HepG2 (cell line): Measurements from ENCODE around the gene PRDX2. TPM values are rescaled to one million over a fixed set of nuclear protein-coding genes. Genes with fewer than 3 reads are reported as not detected.

Experiments
- ATAC-seq: fragments of 200-7000 bp; cut with Tn5 transposase; 3 replicates; pipeline ENCODE4 v1.9.1; 2020; ENCODE audit warnings: mild to moderate bottlenecking, moderate library complexity
- BruUV-seq: library from RNA; stranded (reverse); fragments of 400-500 nt; replicated peaks from 2 replicates; lab custom pipeline; 2021; lab: Mats Ljungman, UMichigan
- CTCF ChIA-PET: fragments of 300-600 bp; formaldehyde crosslinking; extraction: SDS; loops from one replicate; lab custom pipeline; 2021; ENCODE audit warnings: low total read pairs, inconsistent platforms, low intra/inter-chr PET ratio; lab: Yijun Ruan, JAX
- POLR2A ChIA-PET: fragments of 350-600 bp; sonication (Branson Sonifier 250); formaldehyde crosslinking; loops from one replicate; lab custom pipeline; 2020; ENCODE audit warnings: antibody characterized with exemption, inconsistent platforms; lab: Yijun Ruan, JAX
- DNase-seq: peaks from one replicate; pipeline ENCODE4 v3.0.0-alpha.2; 2015; ENCODE audit warnings: low spot score
- FAIRE-seq: peaks from 3 replicates; lab custom pipeline; 2011; peaks lifted over from hg19 to GRCh38; lab: Jason Lieb, UNC
- H2AFZ ChIP-seq: one replicate; pipeline ENCODE4 v1.6.1; 2011; ENCODE audit warnings: low read length, inconsistent platforms
- H3K27ac ChIP-seq: fragments of 300-600 bp; 3 replicates; pipeline ENCODE4 v1.8.0; 2011; ENCODE audit warnings: mixed run types, mild to moderate bottlenecking, mixed read lengths, low read length, inconsistent platforms; ENCODE audit not compliant: insufficient read depth; ENCODE audit errors: extremely low read length
- H3K27me3 ChIP-seq, 2 experiments: fragments of 200-600 bp in 1 of 2; 2 replicates in 1 of 2; 3 replicates in 1 of 2; pipeline versions ENCODE4 v1.6.0 to v1.8.0; 2011; ENCODE audit warnings: low read length in 2 of 2, mild to moderate bottlenecking in 2 of 2, moderate library complexity in 2 of 2, inconsistent platforms in 1 of 2; ENCODE audit not compliant: insufficient read depth in 2 of 2, control insufficient read depth in 1 of 2
- H3K36me3 ChIP-seq, 2 experiments: fragments of 200-600 bp in 1 of 2; replicated peaks in 1 of 2; 2 replicates in 1 of 2; 3 replicates in 1 of 2; pipeline versions ENCODE4 v1.5.1 to v1.8.0; 2011; ENCODE audit warnings: low read length in 2 of 2, inconsistent platforms in 1 of 2; ENCODE audit not compliant: insufficient read depth in 2 of 2, control insufficient read depth in 1 of 2
- H3K4me1 ChIP-seq: 2 replicates; pipeline ENCODE4 v1.5.1; 2012; ENCODE audit warnings: low read length, inconsistent platforms; ENCODE audit not compliant: insufficient read depth
- H3K4me2 ChIP-seq: 2 replicates; pipeline ENCODE4 v1.6.0; 2011; ENCODE audit warnings: low read depth, low read length, inconsistent platforms
- H3K4me3 ChIP-seq, 3 experiments: fragments of 200-600 bp in 1 of 3; sonication (generic), shearing (Covaris generic) in 1 of 3; replicated peaks in 1 of 3; 2 replicates each; pipeline ENCODE4 v1.5.1; 2011 to 2016; ENCODE audit warnings: low read length in 3 of 3, inconsistent platforms in 2 of 3, low read depth in 2 of 3, mild to moderate bottlenecking in 2 of 3, control low read depth in 1 of 3, mixed read lengths in 1 of 3; ENCODE audit not compliant: insufficient read depth in 1 of 3
- H3K79me2 ChIP-seq: one replicate; pipeline ENCODE4 v1.6.1; 2011; ENCODE audit warnings: low read length, inconsistent platforms; ENCODE audit not compliant: insufficient read depth
- H3K9ac ChIP-seq: 2 replicates; pipeline ENCODE4 v1.6.0; 2011; ENCODE audit warnings: mild to moderate bottlenecking, low read depth, low read length, inconsistent platforms; ENCODE audit not compliant: insufficient read depth
- H3K9me3 ChIP-seq: 2 replicates; pipeline ENCODE4 v1.5.1; 2012; ENCODE audit warnings: mild to moderate bottlenecking, low read length
- H4K20me1 ChIP-seq: 2 replicates; pipeline ENCODE4 v1.6.0; 2011; ENCODE audit warnings: inconsistent platforms, mild to moderate bottlenecking, low read length, moderate library complexity; ENCODE audit not compliant: insufficient read depth
- AHDC1 ChIP-seq: sonication (generic); formaldehyde crosslinking; IDR thresholded peaks from 2 replicates; pipeline ENCODE4 v1.5.1; 2020; ENCODE audit warnings: mild to moderate bottlenecking, missing genetic modification reagents, borderline replicate concordance
- ATF6 ChIP-seq: sonication (generic); formaldehyde crosslinking; conservative IDR thresholded peaks from 2 replicates; pipeline ENCODE4 v1.4.0; 2020; ENCODE audit warnings: missing genetic modification reagents
- BHLHE40 ChIP-seq: IDR thresholded peaks from 2 replicates; pipeline ENCODE4 v1.6.1; 2011; ENCODE audit warnings: low read length, improper control_type of control experiment
- CREB1 ChIP-seq, 2 experiments: fragments of 450-650 bp in 1 of 2; IDR thresholded peaks; 2 replicates each; pipeline ENCODE4 v1.6.1; 2016 to 2017; ENCODE audit warnings: control low read depth in 1 of 2, mild to moderate bottlenecking in 1 of 2, missing compliant biosample characterization in 1 of 2, missing genetic modification characterization in 1 of 2
- GABPB1 ChIP-seq: IDR thresholded peaks from 2 replicates; pipeline ENCODE4 v1.6.1; 2016; ENCODE audit warnings: mild to moderate bottlenecking, missing genetic modification reagents, moderate library complexity, missing compliant biosample characterization
- HNRNPK ChIP-seq: fragments of 200-400 bp; formaldehyde crosslinking; IDR thresholded peaks from 2 replicates; pipeline ENCODE4 v1.6.1; 2018; ENCODE audit warnings: low read length, low read depth, moderate library complexity, mild to moderate bottlenecking; ENCODE audit not compliant: poor library complexity, severe bottlenecking
- MLX ChIP-seq: IDR thresholded peaks from 2 replicates; pipeline ENCODE4 v1.6.1; 2016
- POGK ChIP-seq: sonication (generic); formaldehyde crosslinking; conservative IDR thresholded peaks from 2 replicates; pipeline ENCODE4 v1.8.0; 2022; ENCODE audit warnings: mild to moderate bottlenecking, moderate library complexity, missing genetic modification reagents
- SMAD3 ChIP-seq: sonication (generic); formaldehyde crosslinking; IDR thresholded peaks from 2 replicates; pipeline ENCODE4 v1.4.0; 2020; ENCODE audit warnings: missing genetic modification reagents
- TBL1XR1 ChIP-seq: fragments of 150-350 bp; IDR thresholded peaks from 2 replicates; pipeline ENCODE4 v1.6.1; 2014; ENCODE audit warnings: borderline replicate concordance, low read length; ENCODE audit not compliant: partially characterized antibody
- TCF7 ChIP-seq: sonication (generic); IDR thresholded peaks from 2 replicates; pipeline ENCODE4 v1.6.1; 2016; ENCODE audit warnings: antibody characterized with exemption, low read depth
- WIZ ChIP-seq: sonication (generic); formaldehyde crosslinking; IDR thresholded peaks from 2 replicates; pipeline ENCODE4 v1.5.1; 2020; ENCODE audit warnings: mild to moderate bottlenecking, missing genetic modification reagents
- ZNF224 ChIP-seq: sonication (generic); formaldehyde crosslinking; IDR thresholded peaks from 2 replicates; pipeline ENCODE4 v1.5.0; 2020; ENCODE audit warnings: mild to moderate bottlenecking, missing genetic modification reagents
- ZNF367 ChIP-seq: sonication (generic); formaldehyde crosslinking; IDR thresholded peaks from 2 replicates; pipeline ENCODE4 v1.4.0; 2020; ENCODE audit warnings: missing genetic modification reagents, borderline replicate concordance
- ZNF761 ChIP-seq: sonication (generic); formaldehyde crosslinking; conservative IDR thresholded peaks from 2 replicates; pipeline ENCODE4 v1.4.0; 2020; ENCODE audit warnings: mild to moderate bottlenecking, missing genetic modification reagents
- WGBS: methylation state at CpG from one replicate; pipeline ENCODE4 v1.1.6; 2017; ENCODE audit warnings: low lambda C conversion rate; 5-methylcytosine and 5-hydroxymethylcytosine counted together
- in situ Hi-C: cut with HindIII; loops from 2 replicates; pipeline ENCODE4 v1.10.0; 2017; ENCODE audit warnings: low pct_unique_long_range_greater_than_20kb; ENCODE audit not compliant: extremely low pct_ligation_motif_present
- intact Hi-C: fragments of 100-400 bp; cut with micrococcal nuclease; formaldehyde crosslinking; loops from one replicate; pipeline ENCODE4 v1.10.0; 2022; ENCODE audit not compliant: unreplicated experiment
- polyA plus RNA-seq, 8 experiments: library from polyadenylated mRNA; depleted of rRNA in 3 of 8; stranded (reverse) in 7 of 8; unstranded in 1 of 8; fragments of >200 nt; fragmentation: Illumina TruSeq in 4 of 8; extraction: Trizol in 4 of 8; gene quantifications; 2 replicates each; pipeline versions ENCODE4 v1.2.1 to v1.2.3, GENCODE V29; 2011 to 2016; ENCODE audit warnings: low read depth in 4 of 8, missing spikeins in 1 of 8, mixed read lengths in 1 of 8; ENCODE audit not compliant: insufficient read depth in 1 of 8
- total RNA-seq, 5 experiments: library from RNA; depleted of rRNA; stranded (reverse); fragments of >200 nt; fragmentation: Illumina TruSeq; extraction: Trizol; gene quantifications; 2 replicates each; pipeline ENCODE4 v1.2.3, GENCODE V29; 2016; ENCODE audit warnings: low read depth in 1 of 5

Gene PRDX2
- total and polyA plus RNA-seq, 2 of the 13 experiments (the other 11 are each of a cell fraction or from before 2014, with no cell fraction given) = 218 to 381 TPM

GRCh38 chr19:12836529-12836863 is 34.9 kb upstream of the PRDX2 start:
- H3K4me2 ChIP-seq = peak overlapping the region; percentile 67
- no peak for ATAC-seq
- TF ChIP-seq TBL1XR1 (no peak), ZNF761 (no peak), AHDC1 (CRISPR knock-in tag) (no peak), CREB1 (IDR thresholded peaks at IDR 0.05) (no peak), CREB1 (CRISPR knock-in tag; IDR thresholded peaks at IDR 0.05) (peak; percentile 53; the same call in 1 of the 2 replicates), HNRNPK (no peak), SMAD3 (CRISPR knock-in tag) (0 out of 2 replicates have a peak, but pooled peaks have one; percentile 3), ATF6 (no peak), TCF7 (no peak), GABPB1 (CRISPR knock-in tag) (no peak), POGK (CRISPR knock-in tag) (no peak), ZNF224 (CRISPR knock-in tag) (no peak), MLX (CRISPR knock-in tag) (0 out of 2 replicates have a peak, but pooled peaks have one; percentile 3), WIZ (0 out of 2 replicates have a peak, but pooled peaks have one; percentile 7), ZNF367 (CRISPR knock-in tag) (no peak), BHLHE40 (no peak)

More at GRCh38 chr19:12836529-12836863, 34.9 kb upstream of the PRDX2 start:
- no peaks in the 10 kb centered on the region for H3K79me2 ChIP-seq
- H3K27me3 ChIP-seq = peaks cover 0 to 21% of the 10 kb centered on the region in 2 experiments; a peak in 2 of 5 replicates
- no peaks in the 10 kb centered on the region for H4K20me1 ChIP-seq
- FAIRE-seq = no peak
- intact Hi-C loops = no loop called here
- POLR2A ChIA-PET = no interaction called here
- no peak overlapping the region for H2AFZ ChIP-seq
- H3K4me3 ChIP-seq = peak overlapping the region in 1 of 3 experiments; percentile 67; a peak in 1 of 6 replicates
- H3K36me3 ChIP-seq = no peaks in the 10 kb centered on the region
- BruUV-seq = no TSS peak
- CTCF ChIA-PET = no interaction called here
- no peak overlapping the region for H3K27ac ChIP-seq
- no peaks in the 10 kb centered on the region for H3K9me3 ChIP-seq
- peaks cover 51% of the 10 kb centered on the region for H3K4me1 ChIP-seq
- WGBS = 0% methylated on average over 1 of the region's 6 CpGs
- H3K9ac ChIP-seq = no peak overlapping the region
- DNase-seq = no peak
- in situ Hi-C loops = loop anchor here (5.0 kb wide), 1 partner anchor 64 kb away; no protein-coding TSS in a partner anchor
